Immature natural killer cell (primary cell): ENCODE data around the gene PRAMEF9. TPM values are rescaled to one million over a fixed set of nuclear protein-coding genes. Genes with fewer than 3 reads are reported as not detected.

Experiments used
- polyA plus RNA-seq, 3 donors: library from polyadenylated mRNA; unstranded; fragments of 300-500 nt; fragmentation: Illumina TruSeq; gene quantifications; one replicate each; pipeline ENCODE4 v1.2.3, GENCODE V29; 2021

The PRAMEF9 gene
- polyA plus RNA-seq, 3 donors from 2014 or later = not detected

Other genes with a start within 250 kb of the PRAMEF9 start
- gene PRAMEF6, start 224.3 kb upstream of the PRAMEF9 start, polyA plus RNA-seq = not detected
- gene PRAMEF27, start 115.3 kb upstream of the PRAMEF9 start, polyA plus RNA-seq = not detected
- not detected for gene HNRNPCL3, start 111.1 kb upstream of the PRAMEF9 start, polyA plus RNA-seq
- not detected for gene PRAMEF25, start 101.1 kb upstream of the PRAMEF9 start, polyA plus RNA-seq
- gene HNRNPCL2, start 55.0 kb upstream of the PRAMEF9 start, polyA plus RNA-seq = not detected
- gene PRAMEF26, start 15.8 kb upstream of the PRAMEF9 start, polyA plus RNA-seq = not detected
- gene HNRNPCL4, start 6.2 kb upstream of the PRAMEF9 start, polyA plus RNA-seq = not detected
- gene PRAMEF13, start 29.6 kb downstream of the PRAMEF9 start, polyA plus RNA-seq = not detected
- not detected for gene PRAMEF18, start 54.3 kb downstream of the PRAMEF9 start, polyA plus RNA-seq
- gene PRAMEF5, start 82.3 kb downstream of the PRAMEF9 start, polyA plus RNA-seq = not detected
- gene PRAMEF8, start 113.3 kb downstream of the PRAMEF9 start, polyA plus RNA-seq = not detected
- gene PRAMEF33, start 131.7 kb downstream of the PRAMEF9 start, polyA plus RNA-seq = not detected
- gene PRAMEF15, start 143.7 kb downstream of the PRAMEF9 start, polyA plus RNA-seq = not detected
- gene PRAMEF14, start 175.3 kb downstream of the PRAMEF9 start, polyA plus RNA-seq = not detected
- not detected for gene PRAMEF19, start 200.1 kb downstream of the PRAMEF9 start, polyA plus RNA-seq
- gene PRAMEF17, start 217.8 kb downstream of the PRAMEF9 start, polyA plus RNA-seq = not detected
- gene PRAMEF20, start 238.6 kb downstream of the PRAMEF9 start, polyA plus RNA-seq = not detected